D341Med (cell line): ENCODE data around the gene RGS7.
"Not testable (repeated sequence)": the region's sequence is repeated elsewhere in the genome, so short reads cannot be mapped to it uniquely, and the experiment has no call there.

Experiments
- DNase-seq: peaks from one replicate; pipeline ENCODE4 v3.0.0; 2012; ENCODE audit warnings: low spot score

RGS7 gene

DNA sequence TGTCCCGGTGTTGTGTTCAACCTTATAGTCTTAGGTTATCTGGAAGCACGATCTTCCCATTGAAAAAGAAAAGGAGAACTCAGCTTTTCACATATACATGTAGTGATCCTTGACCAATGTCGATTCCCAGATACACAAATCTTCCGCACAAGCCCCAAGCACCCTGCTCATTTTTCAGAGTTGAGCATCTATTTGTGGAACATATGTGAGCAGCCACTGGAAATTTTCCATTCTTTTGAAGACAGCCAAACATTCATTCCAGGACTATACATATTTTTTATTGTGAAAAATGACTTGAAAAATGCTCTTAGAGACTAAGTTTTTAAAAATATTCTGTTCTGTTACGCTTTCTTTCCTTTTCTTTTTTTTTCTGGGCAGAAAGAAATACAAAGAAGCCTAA is 371.9 kb downstream of the RGS7 start:
- no peak for DNase-seq

DNA sequence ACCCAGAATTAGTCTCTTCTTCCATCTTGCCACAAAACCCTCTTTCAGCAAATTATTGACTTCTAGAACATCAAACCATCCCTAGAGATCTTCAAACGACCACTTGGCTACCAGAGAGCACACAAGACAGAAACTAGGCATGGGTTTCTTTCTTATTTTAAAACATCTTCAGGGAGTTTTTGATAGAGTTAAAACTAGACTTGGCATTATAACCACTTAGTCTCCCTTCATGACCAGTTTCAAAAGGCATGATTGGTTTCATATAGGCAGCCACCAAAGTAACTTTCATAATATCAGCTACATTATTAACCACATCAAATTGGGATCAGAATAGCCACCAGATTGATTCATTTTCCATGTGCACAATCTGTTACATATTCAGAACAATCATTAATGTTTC is 376.7 kb downstream of the RGS7 start:
- no peak for DNase-seq

- DNase-seq = no peak
Measured at GRCh38 chr1:240976685-240977084, 380.3 kb downstream of the RGS7 start.

DNA sequence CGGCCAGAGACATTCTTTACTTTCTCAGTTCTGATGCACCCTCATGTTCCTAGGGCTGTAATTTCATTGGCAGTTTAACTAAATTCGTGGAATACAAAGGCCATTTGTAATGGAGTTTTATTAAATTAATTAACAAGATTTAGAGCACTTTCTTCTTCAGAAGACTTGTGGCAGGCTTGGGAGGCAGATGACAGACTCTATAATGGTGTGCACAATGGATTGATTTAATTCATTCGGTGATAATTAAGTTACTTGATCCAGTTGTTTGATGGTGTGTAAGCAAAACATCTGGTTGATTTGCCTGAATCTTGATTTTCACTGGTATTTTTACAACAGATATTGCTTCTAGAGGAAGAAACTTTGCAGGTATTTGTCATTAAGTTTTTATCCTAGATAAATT is 383.1 kb downstream of the RGS7 start:
- no peak for DNase-seq

DNA sequence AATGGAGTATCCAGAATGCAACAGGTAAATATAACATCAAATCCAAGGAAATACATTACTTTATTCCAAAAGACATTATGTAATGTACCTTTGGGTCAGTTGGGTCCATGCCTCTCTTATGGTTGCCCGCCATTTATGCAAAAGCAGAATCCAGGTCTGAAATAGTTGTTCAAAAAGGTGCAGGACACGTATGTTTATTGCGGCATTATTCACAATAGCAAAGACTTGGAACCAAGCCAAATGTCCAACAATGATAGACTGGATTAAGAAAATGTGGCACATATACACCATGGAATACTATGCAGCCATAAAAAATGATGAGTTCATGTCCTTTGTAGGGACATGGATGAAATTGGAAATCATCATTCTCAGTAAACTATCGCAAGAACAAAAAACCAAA is 384.9 kb downstream of the RGS7 start:
- DNase-seq = not testable (repeated sequence)

DNA sequence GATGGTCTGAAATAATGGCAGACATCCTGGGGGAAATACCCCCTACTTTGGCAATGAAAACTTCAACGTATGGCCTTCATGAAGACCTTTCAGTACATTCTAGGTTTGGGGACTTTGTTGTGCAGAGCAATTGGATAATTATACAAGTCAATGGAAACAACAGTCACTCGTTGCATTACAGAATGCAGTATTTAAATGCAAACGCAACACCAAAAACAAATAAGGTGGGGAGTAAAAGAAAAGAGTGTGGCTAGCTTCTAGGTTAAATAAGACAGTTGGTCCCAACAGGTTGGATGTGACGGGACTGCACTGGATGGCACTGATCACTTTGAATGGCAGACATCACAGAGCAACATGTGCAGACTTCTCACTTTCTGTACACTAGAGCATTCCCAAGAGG is 386.8 kb downstream of the RGS7 start:
- DNase-seq = no peak

GRCh38 chr1:240968864-240969263 is 388.1 kb downstream of the RGS7 start:
- no peak for DNase-seq

GRCh38 chr1:240967070-240967724 is 389.8 kb downstream of the RGS7 start:
- peak; percentile 54 for DNase-seq

- no peak for DNase-seq
Measured at GRCh38 chr1:240965581-240966091, 391.4 kb downstream of the RGS7 start.

GRCh38 chr1:240962086-240962485 is 394.9 kb downstream of the RGS7 start:
- DNase-seq = no peak

- DNase-seq = no peak
Measured at GRCh38 chr1:240956424-240956823, 400.6 kb downstream of the RGS7 start.

DNA sequence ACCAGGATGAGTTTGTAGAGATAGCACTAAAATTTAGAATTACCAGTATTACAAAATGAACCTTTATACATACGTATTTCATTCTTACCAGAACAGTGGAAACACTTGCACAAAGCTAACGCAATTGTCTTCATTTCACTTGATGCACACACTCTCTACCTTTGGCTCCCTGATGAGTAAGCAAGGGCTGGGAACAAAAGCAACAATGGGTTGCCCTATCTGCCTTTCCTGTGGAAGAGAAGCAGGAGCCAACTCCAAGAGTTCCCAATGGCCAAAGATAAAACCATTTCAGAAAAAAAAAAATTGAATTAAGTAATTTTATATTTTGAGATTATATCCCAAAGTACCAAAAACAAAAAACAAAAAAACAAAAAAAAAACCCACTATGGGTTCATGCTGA is 401.0 kb downstream of the RGS7 start:
- DNase-seq = no peak

- no peak for DNase-seq
Measured at GRCh38 chr1:240947438-240948224, 409.4 kb downstream of the RGS7 start.

GRCh38 chr1:240946926-240947325 is 410.1 kb downstream of the RGS7 start:
- DNase-seq = peak; percentile 81

DNA sequence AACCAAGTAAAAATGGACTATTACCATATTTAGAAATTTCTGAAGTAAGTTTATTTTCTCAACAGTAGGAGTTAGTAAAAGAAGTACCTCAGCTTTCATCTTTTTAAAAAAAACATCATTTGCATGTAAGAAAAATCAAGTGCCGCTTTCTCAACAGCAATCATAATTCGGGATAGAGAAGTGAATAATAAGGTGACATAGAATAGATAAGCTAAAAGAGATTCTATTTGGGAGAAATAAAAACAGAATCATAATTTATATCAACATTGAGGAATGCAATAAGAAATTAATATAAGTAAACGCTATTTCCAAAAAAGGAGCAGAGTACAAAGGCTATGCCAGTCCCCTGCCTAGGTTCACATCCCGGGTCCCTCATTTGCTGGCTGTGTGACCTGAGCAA is 414.1 kb downstream of the RGS7 start:
- DNase-seq = no peak

DNA sequence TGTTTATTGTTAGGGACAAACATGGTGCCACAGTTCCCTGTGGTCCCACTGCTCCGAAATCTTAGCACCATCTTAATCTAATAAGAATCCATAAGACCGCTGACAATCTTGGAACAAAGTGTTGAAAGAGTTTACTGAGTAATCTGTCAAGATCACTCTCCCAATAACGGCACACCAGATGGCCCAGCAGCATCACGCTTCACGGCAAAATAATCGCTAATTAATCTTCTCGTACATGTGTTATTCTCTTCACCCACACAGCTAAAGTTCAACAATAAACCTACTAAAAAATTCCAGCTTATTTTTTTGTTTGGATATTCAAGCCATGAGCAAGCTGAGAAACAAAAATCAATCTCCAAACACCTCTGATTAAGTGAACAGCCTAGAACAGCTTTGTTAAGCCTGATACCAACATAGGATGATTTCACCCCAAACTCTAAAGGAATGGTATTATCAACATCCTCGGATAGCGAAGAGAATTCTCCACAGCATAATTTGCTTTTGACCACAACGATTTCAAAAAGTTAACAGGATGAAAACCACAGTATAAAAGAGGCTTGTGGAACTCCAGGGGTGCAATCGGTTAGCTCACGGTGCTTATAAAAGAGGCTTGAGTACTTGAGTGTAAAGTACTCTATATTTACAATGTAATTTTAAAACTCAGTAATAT is 415.2 kb downstream of the RGS7 start:
- peak; percentile 65 for DNase-seq

DNA sequence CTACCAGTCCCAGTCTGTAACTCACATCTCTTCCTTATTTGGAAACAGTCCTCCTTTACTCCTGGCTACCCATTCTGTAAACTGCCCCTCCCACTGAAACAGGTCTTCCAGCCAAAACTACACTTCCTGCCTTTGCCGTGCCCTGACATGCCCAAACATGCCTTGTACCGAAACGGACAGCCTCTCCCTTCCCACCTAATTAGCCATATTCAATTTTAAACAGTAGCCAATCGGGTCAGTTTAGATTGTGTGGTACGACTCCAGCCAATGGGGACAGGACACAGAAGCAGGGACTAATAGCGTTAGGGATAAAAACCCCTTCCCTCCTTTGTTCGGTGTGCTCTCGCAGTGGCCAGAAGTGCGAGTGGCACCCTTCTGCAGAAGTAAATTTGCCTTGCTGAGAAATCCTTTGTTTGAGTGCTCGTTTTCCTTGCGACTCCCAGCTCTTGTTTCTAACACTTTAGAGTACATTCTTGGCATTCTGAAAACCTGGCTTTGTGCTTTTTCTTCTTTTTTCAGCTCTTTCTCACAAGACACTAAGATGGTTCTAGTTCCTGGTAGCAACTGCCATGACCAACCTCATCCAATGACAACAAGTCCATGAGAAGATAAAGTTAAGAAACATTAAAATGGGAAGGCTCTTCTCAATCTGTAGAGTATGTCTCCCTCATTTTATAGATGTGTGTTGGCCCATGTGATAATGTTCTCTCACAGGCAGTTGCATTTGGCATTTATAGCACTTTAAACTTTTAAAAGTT is 419.9 kb downstream of the RGS7 start:
- no peak for DNase-seq

DNA sequence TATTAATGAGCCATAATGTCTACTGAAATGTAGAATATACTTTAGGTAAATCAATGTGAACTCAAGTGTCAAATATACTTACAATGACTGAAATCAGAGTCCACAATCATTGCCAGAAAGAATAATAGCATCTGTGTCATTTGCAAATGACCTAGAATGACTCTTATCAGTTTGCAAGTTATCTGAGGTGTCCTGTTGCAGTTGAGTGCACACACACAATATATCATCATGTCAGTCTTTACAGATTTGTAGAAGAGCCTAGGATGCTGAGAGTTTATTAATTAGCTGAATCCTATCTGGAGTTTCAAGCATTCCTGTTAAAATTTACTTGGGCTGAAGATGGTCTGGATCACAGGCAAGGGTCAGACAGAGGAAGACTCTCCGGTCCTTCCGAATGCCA is 421.1 kb downstream of the RGS7 start:
- DNase-seq = no peak

DNA sequence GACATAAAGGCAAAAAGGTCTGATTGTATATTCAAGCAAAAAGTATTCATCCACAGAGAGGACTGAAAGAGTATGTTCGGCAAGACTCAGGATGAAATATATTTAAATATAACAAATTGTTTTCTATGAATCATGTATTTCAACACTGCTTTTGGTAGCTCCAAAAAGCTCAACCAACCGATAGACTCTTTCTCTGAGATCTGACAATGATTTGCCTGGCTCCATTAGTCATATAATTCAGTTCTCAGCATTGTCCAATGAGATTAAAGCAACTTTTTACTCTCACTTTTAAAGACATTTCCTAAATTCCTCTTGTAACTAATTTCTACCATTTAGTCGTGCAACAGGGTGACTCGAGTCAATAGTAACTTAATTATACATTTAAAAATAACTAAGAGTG is 426.0 kb downstream of the RGS7 start:
- DNase-seq = no peak

- no peak for DNase-seq
Measured at GRCh38 chr1:240928265-240928664, 428.7 kb downstream of the RGS7 start.

DNA sequence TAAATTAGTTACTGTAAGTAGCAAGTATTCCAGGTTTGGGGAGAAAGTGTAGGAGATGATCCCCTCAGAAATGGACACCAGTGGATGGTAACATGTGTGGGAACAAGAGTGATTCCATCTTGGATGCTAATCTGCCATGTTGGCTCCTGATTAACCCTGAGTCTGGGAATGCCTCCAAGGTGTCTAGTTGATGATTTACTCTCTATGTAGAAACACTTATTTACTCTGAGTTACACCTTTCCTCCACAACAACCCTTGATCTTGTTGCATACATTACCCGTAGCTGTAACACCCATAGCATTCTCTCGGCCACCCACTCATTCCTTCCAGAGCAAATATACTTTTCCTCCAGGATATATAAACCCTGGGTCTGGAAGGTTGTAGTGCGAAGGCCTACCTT is 429.2 kb downstream of the RGS7 start:
- no peak for DNase-seq

DNA sequence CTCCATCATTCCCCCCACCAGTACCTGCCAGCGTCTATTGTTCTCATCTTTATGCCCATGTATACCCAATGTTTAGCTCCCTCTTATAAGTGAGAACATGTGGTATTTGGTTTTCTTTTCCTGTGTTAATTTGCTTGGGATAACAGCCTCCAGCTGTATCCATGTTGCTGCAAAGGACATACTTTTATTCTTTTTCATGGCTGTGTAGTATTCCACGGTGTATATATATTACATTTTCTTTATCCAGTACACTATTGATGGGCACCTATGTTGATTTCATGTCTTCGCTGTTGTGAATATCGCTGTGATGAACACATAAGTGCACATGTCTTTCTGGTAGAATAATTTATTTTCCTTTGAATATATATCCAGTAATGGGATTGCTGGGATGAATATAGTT is 431.7 kb downstream of the RGS7 start:
- no peak for DNase-seq
